Measurements from ENCODE around the gene LGALSL. TPM values are rescaled to one million over a fixed set of nuclear protein-coding genes. Genes with fewer than 3 reads are reported as not detected.

LGALSL gene
- total RNA-seq: 5.5 TPM

DNA sequence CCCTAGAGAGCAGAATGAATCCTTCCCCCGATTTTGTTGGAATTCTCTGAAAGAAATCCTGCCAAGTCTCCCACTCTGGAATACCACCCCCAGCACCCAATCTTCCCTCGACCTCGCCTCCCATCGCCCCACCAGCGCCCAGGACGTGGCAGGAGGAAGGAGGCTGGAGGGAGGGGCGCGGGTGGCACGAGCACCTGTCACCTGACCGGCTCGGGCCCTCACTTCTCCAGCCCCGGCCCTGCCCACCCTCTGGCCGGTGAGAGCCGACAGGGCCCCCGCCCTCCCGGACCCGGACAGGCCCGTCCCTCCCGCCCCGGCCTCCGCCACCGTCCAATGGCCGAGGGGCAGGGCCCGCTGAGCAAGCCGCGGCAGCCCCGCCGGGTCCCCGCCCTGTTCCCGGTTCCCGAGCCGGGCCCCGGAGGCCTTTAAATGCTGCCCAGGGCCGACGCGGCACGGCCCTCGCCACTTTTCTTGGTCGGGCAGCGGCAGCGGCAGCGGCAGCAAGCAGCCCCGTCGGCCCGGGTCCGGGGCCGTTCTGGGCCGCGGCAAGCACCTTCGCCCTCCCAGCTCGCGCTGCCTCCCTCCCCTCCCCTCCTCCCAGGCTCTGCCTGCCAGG, at the start of gene LGALSL:
LGALSL (plus strand) TSS at position 393 of the 616 bp plus-strand sequence. CDS start 384 bp downstream, outside the sequence.
- DNase-seq (ENCODE audit: low spot score) (peak; percentile 86), ATAC-seq (peak; percentile 88)

DNA sequence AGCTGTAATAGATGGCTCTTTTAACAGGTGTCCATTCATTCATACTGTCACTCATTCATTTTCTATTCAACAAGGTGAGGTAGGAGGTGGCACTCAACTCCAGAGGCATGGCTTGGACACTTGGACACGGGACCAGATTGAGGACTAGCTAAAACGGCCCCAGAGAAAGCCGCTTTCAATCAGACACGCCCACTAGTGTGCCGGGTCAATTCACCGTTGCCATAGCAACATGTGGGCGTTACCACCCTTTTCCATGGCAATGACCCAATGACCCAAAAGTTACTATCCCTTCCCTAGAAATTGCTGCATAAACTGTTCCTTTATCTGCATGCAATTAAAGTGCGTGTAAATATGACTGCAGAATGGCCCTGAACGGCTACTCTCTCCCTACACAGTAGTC, 49.2 kb upstream of the LGALSL start:
- ATAC-seq (peak; percentile 56), DNase-seq (ENCODE audit: low spot score) (peak; percentile 90)

DNA sequence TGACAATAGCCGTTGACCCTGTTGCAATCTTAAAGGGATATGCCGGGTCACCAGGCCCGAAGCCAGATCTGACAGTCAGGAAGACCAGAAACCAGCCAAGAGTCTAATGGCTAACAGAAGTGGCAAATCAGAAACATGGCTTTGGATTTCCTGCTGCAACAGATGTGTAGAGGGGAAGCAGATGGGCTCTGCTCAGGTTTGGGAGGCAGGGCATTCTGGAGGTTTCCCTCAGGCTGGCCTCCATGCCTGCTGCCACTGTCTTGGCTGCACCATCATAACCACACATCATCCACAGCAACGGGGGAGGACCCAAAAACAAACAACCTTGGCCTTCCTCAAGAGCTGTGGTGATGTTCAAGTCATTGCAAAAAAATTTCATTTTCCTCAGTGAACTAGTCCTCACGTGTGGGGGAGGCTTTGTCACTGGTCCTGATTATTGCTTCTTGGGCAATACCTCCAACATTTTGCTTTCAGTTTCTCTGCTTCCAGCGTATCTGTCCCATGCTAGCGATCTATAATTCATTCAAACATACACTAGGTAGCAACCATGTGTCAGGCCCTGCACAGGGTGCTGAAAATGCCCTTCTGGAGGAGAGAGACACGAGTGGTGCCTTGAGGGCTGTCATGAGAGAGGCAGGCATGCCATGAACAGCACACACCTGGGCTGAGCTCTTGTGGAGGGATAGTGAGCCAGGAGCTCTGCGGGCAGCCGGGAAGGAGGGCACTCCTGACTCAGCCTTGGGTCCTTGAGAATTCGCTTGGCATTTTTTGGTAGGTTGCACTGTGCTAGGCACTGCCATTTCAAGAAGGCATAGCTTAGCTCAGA, 48.2 kb upstream of the LGALSL start:
- peak; percentile 79 for DNase-seq (ENCODE audit: low spot score)
- ATAC-seq: peak; percentile 19

DNA sequence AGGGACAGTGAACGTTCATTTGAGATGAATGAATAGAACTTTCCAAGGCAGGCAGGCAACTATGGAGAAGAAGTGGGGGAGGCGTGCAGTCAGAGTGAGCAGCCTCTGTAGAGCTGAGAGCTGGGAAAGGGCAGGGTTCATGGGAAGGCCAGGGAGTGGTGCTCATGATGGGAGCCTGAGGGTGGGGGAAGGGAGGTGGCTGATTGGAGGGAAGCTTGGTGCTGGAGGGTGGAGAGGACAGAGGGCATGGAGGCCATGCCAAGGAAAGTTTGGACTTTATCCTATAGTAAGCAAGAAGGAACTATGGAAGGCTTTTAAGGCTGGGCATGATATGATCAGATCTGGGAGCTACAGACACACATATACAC, 47.6 kb upstream of the LGALSL start:
- peak; percentile 94 for DNase-seq (ENCODE audit: low spot score)
- ATAC-seq: peak; percentile 70

DNA sequence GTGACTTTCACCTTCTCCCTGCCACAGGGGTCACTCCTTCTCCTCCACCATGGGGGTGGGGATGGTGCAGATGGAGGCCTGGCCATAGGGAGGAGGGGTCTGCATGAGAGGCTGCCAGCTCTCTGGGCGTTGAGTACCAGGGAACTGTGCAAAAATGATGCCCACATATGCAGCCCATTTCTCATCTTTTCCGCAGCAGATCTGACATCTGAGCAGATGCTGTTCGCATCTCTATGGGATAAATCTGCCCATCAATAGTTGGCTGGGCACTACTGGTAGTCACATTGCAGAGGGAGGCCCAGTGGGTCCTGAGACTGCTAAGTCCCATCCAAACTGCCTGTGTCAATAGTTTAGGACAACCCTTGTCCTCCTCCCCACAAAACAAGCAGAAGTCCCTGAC, 45.9 kb upstream of the LGALSL start:
- ATAC-seq: no peak
- no peak for DNase-seq (ENCODE audit: low spot score)

DNA sequence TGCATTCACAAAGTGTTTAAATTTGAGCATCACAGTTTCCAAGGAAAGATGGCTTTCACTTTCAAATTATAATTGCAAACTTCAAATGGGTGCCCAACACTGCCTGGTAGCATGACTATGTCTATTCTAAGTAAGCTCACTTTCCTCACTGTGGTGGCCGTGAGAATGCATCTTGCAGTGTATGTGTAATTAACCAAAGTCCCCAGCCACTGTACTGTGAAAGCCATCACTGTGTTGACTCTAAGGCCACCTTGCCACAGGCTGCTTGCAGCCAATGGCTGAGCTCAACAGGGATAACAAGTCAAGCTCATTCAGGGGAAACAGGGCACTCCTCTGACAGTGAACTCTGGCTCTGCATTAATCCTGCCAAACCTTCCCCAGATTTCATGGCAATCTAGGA, 43.3 kb upstream of the LGALSL start:
- DNase-seq (ENCODE audit: low spot score) (no peak), ATAC-seq (no peak)

DNA sequence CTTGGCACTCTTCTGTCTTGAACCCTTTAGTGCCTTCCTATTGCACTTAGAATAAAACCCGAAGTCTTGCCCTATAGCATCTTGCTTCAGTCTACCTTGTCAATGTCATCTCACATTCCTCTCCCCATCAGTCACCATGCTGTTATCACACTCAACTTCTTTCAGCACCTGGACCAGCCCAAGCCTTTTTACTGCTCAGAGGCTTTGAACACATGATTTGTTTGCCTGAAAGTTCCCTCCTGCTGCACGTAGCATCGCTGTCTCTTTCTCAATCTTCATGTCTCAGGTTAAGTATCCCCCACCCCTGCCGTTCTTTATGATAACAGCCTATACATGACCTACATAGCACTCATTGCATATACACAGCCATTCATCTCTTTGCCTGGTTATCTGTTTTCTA, 41.3 kb upstream of the LGALSL start:
- no peak for DNase-seq (ENCODE audit: low spot score)
- ATAC-seq: no peak

DNA sequence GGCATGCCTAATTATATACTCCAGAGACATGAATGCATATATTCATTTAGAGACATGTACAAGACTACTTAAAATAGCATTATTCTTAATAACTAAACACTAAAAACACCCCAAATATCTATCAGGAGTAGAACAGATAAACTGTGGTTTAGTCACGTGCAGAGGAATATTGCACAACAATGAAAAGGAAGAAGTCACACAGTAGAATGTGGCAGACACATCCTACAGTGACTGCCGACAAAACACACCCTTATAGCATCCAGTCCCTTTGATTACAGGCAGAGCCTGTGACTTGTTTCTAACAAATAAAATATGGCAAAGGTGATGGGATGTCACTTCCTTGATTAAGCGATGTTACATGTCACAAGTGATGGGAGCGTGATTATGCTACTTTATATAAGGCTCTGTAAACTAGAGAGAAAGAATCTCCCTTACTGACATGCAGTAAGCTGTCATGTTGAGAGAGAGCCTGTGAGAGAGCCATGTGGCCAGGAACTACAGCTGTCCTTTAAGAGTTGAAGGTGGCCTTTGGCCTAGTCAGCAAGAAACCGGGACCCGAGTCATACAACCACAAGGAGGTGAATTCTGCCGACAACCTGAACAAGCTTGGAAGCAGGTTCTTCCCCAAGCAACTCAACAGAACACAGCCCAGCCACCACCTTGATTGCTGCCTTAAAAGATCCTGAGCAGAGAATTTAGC, 39.1 kb upstream of the LGALSL start:
- no peak for ATAC-seq
- DNase-seq (ENCODE audit: low spot score): no peak

DNA sequence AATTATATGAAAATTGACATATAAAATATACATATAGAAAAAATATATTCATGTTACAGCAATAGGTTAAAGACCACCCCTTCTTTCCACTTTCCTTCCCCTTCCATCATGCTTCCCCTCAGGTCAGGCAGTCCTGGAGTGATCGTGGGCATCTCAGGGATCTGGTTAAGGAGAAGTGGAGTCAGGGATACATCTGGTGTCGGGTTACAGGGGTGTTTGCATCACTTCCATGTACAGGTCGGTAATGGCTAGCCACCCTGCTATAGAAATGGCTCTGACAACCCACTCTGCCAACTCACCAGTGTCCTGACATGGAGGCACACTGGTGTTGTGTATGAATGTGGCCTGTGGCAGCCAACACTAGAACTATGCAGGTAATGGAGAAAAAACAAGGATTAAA, 36.3 kb upstream of the LGALSL start:
- ATAC-seq (no peak), DNase-seq (ENCODE audit: low spot score) (no peak)

DNA sequence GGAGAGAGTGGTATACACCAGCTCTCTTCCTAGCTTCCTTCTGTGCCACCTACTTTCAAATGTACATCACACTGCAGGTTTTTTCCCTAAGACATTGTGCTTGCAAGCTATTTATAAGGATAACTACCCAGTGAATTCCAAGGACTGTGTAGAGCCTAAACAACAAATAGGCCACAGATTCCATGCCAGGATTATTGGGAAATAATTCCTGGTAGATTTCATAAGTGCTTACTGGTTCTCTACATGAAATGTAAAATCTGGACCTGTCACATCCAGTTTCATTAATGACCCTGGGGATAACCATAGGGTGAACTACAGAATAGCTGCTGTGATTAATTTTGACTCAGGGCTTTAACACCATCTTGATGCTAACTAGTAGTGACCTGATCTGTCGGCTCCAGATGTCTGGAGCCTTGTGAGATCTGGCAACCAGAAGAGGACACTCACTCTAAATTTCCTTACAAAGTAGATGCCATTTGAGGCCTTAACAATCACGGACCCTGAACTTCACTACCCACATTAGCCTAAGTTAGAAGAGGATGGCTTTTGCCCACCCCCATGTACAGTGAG, 34.3 kb upstream of the LGALSL start:
- DNase-seq (ENCODE audit: low spot score) (no peak), ATAC-seq (no peak)

DNA sequence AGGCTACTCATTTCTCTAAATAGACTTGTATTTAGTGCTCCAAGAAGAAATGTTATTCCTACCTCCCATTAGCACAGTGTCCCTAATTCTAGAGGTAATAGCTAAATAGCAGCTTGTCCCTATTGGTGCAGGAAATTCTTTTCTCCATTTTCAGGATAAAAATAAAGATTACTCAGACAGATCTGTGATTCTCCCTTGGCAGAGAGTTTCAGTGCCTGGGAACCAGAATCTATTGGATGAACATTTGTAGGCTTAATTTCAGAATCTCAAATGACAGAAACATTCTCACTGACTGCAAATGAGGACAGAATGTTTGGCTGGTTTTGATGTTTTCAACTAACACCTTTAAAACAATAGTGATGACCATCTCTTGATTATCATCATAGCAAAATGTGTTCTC, 33.3 kb upstream of the LGALSL start:
- no peak for DNase-seq (ENCODE audit: low spot score)
- no peak for ATAC-seq

DNA sequence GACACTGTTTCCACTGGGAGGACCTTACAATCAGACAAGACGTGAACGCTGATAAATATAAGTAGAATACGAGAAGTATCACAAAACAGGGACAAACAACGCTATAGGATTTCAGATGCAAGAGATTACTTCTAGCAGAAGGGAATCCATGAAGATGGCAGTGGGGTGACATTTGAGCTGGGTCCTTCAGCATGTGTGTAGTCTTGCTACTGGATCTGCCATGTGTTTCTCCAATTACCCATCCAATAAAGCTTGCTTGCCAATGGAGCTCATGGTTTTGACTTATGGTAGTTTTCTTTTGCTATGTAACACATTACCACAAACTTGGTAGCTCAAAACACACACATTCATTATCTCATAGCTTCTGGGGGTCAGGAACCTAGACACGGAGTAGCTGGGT, 32.8 kb upstream of the LGALSL start:
- no peak for DNase-seq (ENCODE audit: low spot score)
- ATAC-seq: no peak

DNA sequence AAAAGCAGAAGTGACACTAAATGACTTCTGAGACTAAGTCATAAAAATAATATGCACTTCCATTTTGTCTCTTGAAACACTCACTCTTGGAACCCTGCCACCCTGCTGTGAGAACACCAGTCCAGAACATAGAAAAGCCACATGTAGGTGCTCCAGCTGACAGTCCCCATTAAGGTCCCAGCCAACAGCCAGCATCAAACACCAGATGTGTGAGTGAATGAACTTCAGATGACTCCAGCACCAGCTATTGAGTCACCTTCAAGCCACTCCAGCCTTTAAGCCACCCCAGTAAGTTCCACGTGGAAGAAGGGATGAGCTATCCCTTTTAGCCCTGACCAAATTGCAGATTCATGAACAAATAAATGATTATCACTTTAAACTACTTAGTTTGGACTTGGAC, 31.5 kb upstream of the LGALSL start:
- no peak for DNase-seq (ENCODE audit: low spot score)
- ATAC-seq: no peak

DNA sequence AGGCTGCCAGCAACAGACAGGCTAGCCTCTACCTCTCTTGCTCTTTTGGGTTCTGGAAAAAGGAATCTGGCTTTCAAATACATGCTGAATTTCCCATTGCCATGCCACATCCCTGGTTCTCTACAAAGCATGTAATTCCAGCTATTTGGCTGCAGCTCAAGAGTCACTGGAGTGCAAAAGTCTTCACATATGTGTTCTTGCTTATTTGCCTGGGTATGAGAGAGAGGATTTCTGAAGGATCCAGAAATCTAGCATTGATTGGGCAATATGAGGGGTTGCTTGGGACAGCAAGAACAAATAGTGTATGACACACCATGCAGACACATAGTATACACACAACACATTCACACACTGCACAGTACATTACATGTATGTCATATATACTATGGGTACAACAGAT, 30.7 kb upstream of the LGALSL start:
- no peak for ATAC-seq
- no peak for DNase-seq (ENCODE audit: low spot score)

DNA sequence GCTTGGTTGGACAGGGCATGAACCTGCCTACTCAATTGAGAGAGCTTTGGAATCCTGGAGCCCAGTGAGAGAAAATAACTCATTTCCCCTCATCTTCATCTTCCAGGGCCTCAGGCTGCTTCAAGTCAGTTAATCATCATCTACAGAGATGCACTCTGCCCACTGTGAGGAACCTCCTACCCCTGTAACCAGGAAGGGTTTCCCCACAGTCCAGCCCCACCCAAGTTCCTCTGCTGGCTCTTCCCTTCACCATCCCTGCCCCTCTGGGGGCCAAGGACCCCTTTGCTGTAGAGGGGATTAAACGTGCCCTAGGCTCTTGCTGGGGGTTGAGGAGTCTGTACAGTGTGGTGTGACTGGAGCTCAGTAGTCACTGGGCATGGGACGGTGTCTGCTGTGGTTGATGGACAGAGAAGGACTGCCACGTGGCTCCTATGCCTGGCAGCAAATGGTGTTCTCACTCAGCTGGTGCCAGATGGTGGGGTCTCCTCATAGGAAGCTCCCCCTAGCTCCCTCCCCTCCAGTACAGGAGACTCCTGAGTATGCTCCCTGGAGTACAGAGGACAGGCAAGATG, 29.5 kb upstream of the LGALSL start:
- no peak for ATAC-seq
- DNase-seq (ENCODE audit: low spot score): no peak

DNA sequence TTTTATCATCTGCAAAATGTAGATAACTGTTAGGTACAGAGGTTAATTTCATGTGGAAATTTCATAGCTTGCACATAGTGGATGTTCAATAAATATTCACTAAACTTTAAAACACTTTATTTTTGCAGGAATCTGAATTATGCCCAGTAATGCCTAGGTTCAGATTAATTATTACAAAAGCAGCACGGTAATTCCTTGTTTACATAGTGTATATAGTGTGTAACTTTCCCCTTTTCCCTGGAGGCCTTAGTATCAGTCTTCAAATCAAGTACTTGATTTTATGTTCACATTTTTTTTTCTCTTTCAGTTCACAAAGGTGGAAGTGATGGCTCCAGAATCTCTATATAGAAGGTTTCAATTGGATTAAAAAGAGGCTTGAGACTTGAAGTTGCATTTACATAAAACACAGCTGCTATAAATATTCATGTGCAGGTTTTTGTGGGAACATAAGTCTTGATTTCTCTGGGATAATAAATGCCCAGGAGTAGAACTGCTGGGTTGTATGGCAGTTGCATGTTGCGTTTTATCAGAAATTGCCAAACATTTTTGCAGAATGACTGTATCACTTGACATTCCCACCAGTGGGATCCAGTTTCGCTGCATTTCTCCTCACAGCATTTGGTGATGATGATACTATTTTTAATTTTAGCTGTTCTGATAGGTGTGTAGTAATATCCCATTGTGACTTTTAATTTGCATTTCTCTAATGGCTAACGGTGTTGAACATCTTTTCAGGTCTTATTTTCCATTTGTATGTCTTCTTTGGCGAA, 27.6 kb upstream of the LGALSL start:
- DNase-seq (ENCODE audit: low spot score) (no peak), ATAC-seq (peak; percentile 38)

DNA sequence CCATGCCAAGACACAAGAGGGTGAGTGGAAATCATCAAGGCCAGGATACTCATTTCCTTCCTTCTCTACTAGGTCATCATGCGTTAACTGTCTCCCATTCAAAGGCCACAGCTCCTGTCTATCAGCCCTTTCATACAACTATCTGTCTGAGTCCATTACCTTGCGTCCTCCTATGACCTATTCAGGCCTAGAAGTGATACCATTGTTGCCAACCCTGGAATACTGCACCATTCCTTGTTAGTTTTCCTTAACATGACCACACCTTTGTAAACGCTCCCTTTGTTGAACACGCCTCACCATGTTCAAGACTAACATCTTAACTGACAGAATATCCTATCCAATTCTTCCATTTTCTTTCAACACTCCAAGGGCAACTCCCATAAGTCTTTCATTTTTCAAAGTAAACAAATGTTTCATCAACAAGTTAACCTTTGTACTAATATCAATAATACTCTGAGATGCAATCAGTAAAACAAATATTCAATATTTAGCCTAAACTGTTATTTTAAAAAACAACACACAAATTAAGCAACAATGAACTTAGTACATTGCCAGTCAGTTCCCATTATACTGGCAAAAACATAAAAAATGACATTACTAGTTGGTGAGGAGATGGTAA, 19.8 kb upstream of the LGALSL start:
- no peak for DNase-seq (ENCODE audit: low spot score)
- ATAC-seq: peak; percentile 72

DNA sequence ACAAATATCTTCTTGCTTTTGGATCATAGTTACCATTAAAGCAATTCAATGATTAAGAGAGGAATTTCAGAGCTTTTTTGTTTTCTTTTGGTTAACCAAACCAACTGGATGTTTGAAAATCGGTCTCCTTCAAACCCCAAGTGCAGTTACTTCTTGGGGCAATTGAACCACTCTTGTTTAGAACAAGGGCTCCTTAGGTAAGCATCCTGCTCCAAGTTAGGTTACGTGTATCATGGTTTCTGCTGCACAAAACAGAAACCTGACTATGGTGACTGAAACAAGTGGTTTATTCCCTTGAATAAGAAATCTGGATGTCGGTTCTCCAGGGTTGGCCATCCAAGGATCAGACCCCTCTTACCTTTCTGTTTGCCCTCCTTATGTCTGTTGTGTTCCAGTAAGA, 16.1 kb upstream of the LGALSL start:
- no peak for DNase-seq (ENCODE audit: low spot score)
- ATAC-seq: no peak

DNA sequence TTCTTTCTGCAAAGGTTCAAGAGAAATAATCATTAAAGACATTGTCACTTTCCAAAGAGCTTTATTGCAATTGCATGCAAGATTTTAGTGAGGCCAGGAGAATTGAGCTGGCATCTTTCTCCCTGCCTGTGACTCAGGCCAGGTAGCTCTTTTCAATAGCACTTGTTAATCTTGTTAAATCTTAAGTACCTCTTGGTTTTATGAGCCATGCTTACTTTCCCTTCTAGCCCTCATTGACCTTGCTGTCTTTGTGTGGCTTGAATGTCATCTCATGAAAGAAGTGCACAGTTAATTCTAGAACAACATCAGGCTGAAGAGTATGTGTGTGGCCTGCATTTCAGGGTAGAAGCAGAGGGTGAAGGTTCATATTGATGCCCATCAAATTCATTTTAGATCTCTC, 14.8 kb upstream of the LGALSL start:
- ATAC-seq: no peak

DNA sequence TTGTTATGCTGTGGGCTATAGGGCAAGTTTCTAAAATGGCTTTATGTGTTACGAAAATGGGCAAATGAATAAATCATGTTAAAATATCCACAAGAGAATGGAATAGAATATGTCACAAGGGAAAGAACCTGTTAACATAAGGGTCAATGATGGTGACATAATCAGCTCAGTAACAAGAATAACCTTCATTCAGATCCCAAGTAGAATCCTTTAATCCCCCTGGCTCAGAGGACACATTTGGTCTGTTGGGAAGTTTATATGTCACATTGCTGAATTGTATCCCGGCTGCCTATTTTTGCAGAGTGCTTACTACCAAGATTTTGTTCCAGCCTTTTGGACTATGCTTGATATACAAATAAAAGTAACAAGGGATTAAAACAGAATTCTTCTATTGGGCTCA, 13.1 kb upstream of the LGALSL start:
- ATAC-seq: no peak
- no peak for DNase-seq (ENCODE audit: low spot score)

More for the DNA sequence above, 14.8 kb upstream of the LGALSL start:
- no peak for DNase-seq (ENCODE audit: low spot score)

Data from left lobe of liver (tissue), 2 donors.